GM19455 (cell line): ENCODE measurements around the gene IGSF6.
"Not testable (repeated sequence)": the region's sequence is repeated elsewhere in the genome, so short reads cannot be mapped to it uniquely, and the experiment has no call there.

ENCODE experiments used
- ATAC-seq: cut with Tn5 transposase; IDR thresholded peaks from one replicate; pipeline ENCODE4 v1.9.1; 2021; ENCODE audit not compliant: unreplicated experiment

The IGSF6 gene, protein sequence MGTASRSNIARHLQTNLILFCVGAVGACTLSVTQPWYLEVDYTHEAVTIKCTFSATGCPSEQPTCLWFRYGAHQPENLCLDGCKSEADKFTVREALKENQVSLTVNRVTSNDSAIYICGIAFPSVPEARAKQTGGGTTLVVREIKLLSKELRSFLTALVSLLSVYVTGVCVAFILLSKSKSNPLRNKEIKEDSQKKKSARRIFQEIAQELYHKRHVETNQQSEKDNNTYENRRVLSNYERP

DNA sequence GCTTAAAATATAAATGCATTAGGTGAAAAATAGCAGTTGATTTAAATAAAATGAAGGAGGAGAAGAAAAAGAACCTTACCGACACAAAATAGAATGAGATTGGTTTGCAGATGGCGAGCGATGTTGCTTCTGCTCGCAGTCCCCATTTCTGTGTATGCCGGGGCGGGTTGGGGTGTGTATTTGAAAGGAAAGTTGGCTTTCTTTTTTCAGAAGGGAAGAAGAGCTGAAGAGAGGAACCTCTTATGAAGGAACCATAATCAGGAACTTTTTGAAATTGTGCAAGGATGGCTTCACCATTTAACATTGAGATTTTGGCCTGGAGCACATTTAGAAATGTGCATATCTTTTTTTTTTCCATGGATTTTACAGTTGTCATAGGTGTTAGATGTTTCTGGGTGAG lies at the start of gene IGSF6:
TSS of gene IGSF6 (minus strand) at position 156 of the 400 bp plus-strand sequence. CDS start at position 146, 10 bp downstream.
- ATAC-seq = no peak

DNA sequence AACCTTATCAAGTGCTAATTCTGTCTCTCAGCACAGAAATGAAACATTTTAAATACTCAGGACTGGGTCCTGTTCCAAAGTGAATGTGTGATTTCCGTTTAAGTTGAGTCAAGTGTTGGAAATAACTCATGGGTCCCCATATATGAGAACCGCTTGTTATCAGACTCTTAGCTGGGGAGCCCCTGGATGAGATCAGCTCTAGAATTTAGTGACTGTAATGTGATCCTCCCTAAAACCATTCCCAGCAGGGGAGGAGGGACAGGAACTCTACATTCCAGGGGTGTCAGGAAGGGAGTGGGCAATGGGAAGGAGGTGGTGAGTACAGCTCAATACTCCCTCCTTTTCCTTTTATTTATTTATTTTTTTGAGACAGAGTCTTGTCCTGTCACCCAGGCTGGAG lies 48.9 kb upstream of the IGSF6 start:
- ATAC-seq = no peak

DNA sequence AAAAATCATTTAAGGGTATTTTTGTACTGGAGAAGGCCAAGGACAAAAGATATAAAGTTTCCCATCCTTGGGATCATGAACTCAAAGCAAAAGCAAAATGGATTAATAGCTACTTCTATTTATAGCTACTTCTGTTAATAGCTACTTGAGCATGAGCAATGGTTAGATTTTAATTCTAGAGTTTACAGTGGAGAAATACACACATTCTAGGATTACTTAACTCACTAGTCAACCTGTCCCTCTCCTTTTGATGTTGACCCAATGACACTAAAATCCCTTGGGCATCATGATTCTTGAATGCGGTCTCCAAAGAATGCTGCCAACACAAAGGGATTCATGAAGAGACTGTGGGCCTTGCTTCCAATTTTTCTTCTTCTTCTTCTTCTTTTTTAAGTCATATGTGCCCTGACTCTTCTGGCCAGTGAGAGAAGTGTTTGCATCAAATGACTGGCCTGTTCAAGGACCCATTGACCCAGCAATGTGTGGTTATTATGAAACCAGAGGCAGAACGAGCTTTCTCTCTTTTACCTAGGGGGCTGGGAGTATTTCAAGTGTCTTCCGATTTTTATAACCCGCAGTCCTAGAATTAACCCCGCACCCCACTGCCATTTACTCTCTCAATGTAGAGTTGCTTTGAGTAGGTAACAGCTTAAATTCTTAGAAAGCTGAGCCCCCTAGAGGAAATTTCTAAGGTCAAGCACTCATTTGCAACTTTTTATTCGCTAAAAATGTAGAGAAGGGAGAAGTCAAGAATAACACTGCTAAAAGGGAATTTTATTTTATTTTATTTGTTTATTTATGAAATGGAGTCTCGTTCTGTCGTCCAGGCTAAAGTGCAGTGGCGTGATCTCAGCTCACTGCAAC lies 46.0 kb upstream of the IGSF6 start:
- ATAC-seq = no peak

DNA sequence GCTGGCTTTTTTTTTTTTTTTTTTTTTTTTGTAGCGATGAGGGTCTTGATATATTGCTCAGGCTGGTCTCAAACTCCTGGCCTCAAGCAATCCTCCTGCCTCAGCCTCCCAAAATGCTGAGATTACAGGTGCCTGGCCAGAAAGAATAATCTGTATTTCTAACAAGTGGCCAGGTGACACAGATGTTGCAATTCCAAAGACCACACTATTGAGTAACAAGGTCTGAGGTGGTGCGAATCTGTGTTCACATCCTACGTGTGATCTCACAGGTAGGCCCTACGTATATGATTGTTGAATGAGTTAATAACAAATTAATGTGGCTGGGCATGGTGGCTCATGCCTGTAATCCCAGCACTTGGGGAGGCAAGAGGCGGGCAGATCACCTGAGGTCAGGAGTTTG lies 44.6 kb upstream of the IGSF6 start:
- no peak for ATAC-seq

DNA sequence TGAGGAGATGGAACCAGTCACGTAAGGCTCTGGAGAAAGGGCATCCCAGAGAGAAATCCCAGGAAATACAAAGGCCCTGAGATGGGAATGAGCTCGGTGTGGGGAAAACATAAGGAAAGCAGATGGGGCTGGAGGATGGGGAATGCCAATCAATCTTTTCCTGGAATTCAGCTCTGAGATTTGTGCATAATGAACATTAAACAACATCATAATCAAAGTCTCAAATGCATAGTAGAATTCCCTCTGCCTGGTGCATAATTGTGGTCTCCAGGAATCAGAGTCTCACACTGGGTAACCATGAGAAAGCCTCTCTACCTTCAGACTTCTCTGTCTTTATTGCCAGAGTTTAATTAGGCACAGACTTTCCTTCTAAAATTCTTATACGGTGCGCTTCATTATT lies 42.2 kb upstream of the IGSF6 start:
- no peak for ATAC-seq

DNA sequence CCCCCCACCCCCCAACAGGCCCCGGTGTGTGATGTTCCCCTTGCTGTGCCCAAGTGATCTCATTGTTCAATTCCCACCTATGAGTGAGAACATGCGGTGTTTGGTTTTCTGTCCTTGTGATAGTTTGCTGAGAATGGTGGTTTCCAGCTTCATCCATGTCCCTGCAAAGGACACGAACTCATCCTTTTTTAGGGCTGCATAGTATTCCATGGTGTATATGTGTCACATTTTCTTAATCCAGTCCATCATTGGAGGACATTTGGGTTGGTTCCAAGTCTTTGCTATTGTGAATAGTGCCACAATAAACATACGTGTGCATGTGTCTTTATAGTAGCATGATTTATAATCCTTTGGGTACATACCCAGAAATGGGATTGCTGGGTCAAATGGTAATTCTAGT lies 38.6 kb upstream of the IGSF6 start:
- ATAC-seq = not testable (repeated sequence)

DNA sequence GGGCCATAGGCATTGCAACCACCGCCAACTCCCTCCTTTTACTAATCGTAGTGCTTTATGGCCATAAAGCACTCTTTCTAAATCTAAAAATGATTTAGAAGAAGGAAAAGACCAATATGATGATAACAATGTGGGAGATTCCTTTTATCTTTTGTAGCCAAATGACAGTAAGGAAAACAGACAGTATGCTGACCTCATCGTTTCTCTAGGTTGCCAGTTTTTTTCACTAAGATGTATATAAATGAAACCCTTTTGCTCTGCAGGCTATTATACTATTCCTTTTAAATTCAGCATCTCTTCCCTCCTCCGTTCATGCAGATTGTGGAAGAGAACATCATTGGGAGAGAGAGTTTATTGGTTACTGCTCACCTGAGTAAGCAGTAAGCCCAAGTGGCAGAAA lies 36.7 kb upstream of the IGSF6 start:
- ATAC-seq = no peak

DNA sequence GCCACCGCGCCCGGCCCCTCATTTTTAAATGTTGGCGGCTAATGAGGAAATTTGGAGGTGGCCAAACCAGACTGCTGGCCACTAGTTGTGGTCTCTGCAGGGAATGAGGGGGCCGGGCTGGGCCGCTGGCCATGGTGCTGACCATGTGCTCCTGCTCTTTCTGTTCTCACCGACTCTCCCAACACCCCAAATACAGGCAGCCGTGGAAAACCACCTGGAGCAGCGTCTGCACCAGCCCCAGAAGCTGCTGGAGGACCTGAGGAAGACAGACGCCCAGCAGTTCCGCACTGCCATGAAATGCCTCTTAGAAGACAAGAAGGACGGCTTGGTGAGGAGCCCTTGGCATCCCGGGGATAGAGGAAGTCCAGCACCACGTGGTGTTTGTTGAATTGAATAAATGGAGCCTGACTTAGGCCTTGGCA lies 32.6 kb upstream of the IGSF6 start:
- ATAC-seq = no peak

DNA sequence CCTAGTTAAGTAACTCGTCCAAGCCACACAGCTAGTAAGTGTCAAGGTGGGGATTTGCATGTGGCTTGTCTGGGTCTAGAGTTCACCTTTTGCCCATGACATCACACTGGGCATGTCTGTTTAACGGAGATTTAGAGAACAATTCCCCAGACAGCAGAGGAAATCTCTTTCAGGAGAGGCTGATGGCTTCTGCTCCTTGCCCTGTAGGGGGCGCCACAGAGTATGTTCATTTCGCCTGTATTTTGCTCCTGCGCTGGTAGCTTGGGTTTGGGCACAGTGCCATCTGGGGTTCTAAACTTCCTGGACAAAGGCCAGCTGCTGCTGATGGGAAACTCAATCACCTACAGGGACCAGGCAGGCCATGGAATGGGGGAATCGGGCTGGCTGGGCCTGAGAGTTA lies 31.8 kb upstream of the IGSF6 start:
- no peak for ATAC-seq

DNA sequence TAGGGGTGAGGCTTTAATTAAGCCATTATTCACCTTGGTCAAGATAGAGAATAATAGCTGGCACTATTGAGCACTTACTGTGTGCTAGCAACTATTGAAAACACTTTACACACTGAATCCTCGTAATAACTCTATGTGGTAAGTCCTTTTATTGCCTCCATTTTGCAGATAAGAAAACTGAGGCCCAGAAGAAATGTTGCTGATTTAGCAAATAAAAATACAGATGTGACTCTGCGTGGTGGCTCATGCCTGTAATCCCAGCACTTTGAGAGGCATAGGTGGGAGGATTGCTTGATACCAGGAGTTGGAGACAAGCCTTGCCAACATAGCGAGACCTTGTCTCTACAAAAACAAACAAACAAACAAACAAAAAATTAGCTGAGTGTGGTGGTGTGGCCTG lies 30.8 kb upstream of the IGSF6 start:
- ATAC-seq = no peak

DNA sequence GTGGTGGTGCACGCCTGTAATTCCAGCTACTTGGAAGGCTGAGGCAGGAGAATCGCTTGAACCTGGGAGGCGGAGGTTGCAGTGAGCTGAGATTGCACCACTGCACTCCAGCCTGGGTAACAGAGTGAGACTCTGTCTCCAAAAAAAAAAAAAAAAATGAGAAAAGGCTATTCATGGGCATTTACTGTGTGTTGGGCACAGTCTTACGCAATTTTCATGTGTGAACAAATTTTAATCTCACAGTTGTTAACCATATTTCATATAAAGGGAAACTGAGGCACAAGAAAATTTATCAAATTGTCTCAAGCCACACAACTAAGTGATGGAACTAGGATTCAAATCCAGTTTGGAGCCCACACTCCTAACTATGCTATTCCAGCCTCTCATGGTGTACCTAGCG lies 28.3 kb upstream of the IGSF6 start:
- ATAC-seq = not testable (repeated sequence)

DNA sequence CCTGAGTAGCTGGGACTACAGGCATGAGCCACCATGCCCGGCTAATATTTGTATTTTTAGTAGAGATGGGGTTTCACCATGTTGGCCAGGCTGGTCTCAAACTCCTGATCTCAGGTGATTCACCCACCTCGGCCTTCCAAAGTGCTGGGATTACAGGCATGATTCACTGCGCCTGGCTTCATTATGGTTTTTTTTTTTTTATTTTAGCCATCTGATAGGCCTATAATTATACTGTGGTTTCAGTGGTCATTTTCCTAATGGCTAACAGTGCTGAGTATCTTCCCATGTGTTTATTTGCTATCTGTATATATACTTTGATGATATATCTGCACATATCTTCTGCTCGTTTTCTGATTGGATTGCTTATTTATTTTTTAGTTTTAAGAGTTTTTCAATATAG lies 22.0 kb upstream of the IGSF6 start:
- not testable (repeated sequence) for ATAC-seq

DNA sequence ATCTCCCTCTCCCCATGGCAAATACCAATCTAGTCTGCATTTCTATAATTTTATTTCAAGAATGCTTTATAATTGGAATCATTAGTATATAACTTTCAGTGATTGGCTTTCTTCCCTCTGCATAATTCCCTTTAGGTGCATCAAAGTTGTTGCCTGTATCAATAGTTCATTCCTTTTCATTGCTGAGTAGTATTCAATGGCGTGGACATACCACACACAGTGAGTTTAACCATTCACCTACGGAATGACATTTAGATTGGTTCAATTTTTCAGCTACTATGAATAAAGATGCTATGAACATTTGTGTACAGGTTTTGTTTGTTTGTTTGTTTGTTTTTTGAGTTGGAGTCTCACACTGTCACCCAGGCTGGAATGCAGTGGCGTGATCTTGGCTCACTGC lies 21.1 kb upstream of the IGSF6 start:
- no peak for ATAC-seq

DNA sequence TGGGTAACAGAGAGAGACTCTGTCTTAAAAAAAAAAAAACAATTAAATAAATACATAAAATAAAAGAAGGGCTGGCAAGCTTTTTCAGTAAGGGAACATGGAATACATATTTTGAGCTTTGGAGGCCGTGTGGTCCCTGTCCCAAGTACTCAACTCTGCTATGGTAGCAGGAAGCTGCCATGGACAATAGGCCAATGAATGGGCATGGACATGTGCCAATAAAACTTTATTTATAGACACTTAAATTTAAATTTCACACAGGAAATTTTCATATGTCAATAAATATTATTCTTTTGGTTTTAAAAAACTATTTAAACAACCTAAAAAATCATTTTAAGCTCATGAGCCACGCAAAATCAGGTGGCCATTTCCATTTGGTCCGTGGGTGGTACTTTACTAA lies 15.2 kb upstream of the IGSF6 start:
- no peak for ATAC-seq

DNA sequence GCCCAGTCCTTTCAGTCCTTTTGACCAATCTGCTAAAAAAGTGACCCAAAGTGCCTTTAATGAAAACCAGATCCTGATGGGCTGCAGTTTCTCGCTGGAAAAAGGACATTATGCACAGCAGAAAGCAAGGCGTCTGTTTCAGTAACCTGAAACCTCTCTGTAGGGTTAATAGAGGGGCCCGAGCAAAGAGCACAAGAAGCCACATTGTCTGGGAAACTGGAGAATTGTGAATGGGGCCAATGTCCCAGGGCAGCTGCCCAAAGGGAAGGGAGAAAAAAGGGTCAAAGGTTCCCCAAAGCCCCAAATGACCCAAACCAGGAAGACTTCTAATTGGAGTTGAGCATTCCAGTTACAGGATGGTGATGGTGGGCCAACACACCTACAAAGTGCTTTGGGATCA lies 14.4 kb upstream of the IGSF6 start:
- ATAC-seq = no peak

DNA sequence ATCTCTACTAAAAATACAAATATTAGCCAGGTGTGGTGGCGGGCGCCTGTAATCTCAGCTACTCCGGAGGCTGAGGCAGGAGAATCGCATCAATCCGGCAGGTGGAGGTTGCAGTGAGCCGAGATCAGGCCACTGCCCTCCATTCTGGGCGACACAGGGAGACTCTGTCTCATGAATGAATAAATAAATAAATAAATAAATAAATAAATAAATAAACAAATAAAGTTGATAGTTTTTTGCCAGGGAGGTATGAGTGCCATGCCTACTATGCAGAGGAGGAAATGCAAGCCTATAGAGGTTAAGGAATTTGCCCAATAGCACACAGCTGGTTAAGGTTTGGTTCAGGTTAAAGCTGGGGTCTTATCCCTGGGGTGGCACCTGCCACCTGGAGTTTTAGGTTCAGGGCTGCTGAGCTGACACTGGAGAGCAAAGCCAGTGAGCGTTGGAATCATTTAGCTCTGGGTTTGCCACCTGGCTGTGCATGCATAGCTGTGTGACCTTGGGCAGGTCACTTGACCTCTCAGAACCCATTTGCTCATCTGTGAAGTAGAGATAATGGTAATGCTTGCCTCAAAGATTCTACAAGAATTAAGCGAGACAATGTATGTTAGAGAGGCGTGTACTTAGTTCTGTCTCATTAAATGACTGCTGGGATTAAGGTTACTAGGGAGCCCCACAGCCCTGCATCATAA lies 12.5 kb upstream of the IGSF6 start:
- no peak for ATAC-seq

DNA sequence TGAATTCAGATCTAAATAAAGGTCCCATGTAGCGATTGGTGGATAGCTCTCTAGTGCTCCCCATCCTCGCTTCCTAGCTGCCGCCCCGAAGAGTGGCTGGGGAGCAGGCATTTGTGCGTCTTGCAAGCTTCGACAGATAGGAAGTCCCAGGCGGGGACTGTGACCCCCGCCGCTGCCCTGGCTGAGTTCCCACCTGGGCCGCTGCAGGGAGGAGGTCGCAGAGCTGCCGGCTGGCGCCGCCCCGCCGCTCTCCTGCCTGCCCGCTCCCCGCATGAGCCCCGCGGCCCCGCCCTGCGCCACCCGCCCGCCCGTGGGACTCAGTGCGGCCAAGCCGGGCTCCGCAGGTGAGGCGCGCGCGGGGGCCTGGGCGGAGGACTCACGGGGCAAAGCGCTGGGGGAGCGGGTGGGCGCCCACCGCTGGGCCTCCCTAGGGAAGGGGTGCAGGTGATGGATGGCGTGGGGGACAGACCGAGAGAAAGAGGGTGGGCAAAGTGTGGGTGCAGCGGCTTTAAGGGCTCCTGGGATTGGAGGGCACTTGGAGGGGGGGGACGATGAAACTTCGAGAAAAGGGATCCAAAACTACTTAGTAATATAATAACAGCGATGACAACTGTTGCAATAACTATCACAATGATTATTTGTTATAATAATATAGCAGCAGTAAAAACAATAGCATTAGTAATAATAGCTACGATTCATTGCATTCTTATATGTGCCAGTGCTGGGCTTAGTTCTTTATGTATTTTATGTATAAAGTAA lies 11.7 kb upstream of the IGSF6 start, which contains the start of gene OTOA:
TSS of gene OTOA (plus strand) at position 80 of the 759 bp plus-strand sequence. CDS start 14,547 bp downstream, outside the sequence.
- ATAC-seq = no peak

DNA sequence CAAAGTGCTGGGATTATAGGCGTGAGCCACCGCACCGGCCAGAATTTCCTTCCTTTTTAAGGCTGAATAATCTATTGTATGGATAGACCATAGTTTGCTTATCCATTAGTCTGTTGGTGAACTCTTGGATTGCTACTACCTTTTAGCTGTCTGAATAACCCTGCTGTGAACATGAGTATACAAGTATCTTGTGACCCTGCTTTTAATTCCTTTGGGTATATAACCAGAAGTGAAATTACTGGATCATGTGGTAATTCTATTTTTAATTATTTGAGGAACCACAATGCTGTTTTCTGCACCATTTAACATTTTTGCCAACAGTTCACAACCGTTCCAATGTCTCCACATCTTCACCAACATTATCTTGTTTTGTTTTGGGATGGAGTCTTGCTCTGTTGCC lies 6.7 kb upstream of the IGSF6 start:
- no peak for ATAC-seq

DNA sequence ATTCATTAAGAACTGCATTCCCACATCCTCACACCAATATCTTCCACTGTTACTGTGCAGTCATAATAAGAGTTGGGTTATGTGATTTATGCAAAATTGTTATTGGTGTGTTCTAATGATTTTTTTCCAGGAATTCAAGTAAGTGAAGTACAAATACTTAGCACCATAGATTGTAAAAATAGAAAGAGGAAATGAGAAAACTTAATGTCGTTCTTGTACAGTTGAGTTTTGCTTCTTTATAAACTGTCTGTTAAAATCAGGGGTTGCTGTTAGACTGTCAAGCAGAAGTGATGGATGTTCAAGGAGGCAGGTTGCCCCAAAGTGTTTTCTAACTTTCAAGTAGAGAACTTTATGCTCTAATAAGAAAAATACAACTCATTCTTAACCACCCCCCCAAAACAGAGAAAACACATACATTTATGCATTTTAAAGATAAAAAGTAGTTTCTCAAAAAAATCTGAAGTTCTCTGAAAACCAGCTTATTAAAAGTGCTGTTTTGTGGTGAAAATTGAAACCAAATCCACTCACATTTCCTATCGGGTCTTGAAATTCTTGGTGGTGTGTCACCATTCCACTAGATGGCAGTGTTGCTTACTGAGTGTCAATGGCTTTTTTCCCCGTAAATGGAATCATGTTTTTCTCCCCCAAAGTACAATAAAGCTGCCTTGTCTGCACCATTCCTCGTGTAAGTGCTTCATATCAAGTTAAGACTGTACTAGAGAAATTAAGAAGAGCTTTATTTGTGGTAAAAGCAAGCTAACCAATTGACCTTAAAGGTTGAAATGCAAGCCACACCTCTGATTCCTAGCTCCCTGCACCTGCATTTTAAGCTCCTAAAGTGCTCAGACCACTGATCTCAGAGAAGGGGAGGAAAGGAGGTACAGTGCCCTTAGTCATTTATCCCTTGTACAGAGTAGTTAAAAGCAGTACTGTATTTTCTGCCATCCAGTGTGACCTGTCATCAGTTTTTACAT lies 4.7 kb upstream of the IGSF6 start:
- ATAC-seq = no peak

DNA sequence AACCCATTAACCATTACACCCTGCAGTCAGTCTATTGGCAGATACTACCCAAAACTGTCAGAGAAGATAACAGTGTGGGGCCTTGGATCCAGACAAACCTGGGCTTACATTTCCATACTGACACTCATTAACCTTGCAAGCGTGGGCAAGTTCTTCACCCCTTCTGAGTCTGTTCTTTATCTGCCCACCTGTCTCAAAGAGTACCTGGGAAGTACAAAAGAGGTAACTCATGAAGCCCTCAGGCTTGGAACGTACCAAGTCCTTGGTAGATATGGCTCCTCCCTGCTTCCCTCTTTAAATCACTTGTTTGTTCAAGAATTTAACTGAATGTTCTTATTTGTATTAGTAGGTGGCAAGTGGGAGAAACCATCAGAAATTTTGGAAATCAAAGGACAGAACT lies 2.5 kb upstream of the IGSF6 start:
- ATAC-seq = no peak
